Neural progenitor cell (in vitro differentiated cells): ENCODE results near the gene PHLPP1.

Experiments used
- EZH2 ChIP-seq: fragments of 200-600 bp; sonication (generic); IDR thresholded peaks from 2 replicates; pipeline ENCODE4 v1.6.1; 2017; ENCODE audit warnings: antibody characterized with exemption, mild to moderate bottlenecking, moderate library complexity
- TF ChIP-seq, protein P1 (sequence below): fragments of 200-600 bp; sonication (generic); IDR thresholded peaks from 2 replicates; pipeline ENCODE4 v1.5.1; 2017; ENCODE audit warnings: antibody characterized with exemption, mild to moderate bottlenecking

DNA sequence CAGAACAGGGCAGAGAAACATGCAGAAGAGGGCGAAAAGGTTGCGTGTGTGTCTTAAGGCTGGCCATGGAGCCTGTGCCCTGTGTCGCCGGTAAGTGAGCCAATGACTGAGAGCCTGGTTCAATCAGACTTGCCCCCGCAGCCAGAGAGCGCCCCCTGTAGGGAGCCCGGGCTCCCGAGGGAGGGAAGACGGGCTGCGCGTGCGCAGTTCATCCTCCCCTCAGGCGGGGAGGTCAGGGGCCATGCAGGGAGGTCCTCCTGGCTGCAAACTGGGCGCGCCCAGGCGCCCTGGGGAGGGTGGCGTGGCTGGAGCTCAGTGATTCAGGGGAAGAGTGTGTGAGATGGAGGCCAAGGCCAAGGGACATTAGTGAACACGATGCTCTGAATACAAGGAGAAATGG lies 276.6 kb downstream of the PHLPP1 start:
- TF ChIP-seq, protein P1, sequence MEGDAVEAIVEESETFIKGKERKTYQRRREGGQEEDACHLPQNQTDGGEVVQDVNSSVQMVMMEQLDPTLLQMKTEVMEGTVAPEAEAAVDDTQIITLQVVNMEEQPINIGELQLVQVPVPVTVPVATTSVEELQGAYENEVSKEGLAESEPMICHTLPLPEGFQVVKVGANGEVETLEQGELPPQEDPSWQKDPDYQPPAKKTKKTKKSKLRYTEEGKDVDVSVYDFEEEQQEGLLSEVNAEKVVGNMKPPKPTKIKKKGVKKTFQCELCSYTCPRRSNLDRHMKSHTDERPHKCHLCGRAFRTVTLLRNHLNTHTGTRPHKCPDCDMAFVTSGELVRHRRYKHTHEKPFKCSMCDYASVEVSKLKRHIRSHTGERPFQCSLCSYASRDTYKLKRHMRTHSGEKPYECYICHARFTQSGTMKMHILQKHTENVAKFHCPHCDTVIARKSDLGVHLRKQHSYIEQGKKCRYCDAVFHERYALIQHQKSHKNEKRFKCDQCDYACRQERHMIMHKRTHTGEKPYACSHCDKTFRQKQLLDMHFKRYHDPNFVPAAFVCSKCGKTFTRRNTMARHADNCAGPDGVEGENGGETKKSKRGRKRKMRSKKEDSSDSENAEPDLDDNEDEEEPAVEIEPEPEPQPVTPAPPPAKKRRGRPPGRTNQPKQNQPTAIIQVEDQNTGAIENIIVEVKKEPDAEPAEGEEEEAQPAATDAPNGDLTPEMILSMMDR: no peak
- TF ChIP-seq EZH2: no peak
